HL-60 (cell line): ENCODE data around the gene FARS2.

ENCODE experiments used
- CTCF ChIP-seq: IDR thresholded peaks from one replicate; pipeline ENCODE4 v1.5.1; 2011; ENCODE audit warnings: low read length, control low read depth, inconsistent platforms; ENCODE audit not compliant: insufficient read depth
- POLR2AphosphoS5 ChIP-seq: IDR thresholded peaks from 2 replicates; pipeline ENCODE4 v1.6.1; 2012; ENCODE audit warnings: low read depth
- TF ChIP-seq, protein P1 (sequence below): IDR thresholded peaks from 2 replicates; pipeline ENCODE4 v1.6.1; 2012; ENCODE audit warnings: low read depth; ENCODE audit not compliant: insufficient replicate concordance

GRCh38 chr6:5623769-5624168 is 362.5 kb downstream of the FARS2 start:
- TF ChIP-seq, protein P1, sequence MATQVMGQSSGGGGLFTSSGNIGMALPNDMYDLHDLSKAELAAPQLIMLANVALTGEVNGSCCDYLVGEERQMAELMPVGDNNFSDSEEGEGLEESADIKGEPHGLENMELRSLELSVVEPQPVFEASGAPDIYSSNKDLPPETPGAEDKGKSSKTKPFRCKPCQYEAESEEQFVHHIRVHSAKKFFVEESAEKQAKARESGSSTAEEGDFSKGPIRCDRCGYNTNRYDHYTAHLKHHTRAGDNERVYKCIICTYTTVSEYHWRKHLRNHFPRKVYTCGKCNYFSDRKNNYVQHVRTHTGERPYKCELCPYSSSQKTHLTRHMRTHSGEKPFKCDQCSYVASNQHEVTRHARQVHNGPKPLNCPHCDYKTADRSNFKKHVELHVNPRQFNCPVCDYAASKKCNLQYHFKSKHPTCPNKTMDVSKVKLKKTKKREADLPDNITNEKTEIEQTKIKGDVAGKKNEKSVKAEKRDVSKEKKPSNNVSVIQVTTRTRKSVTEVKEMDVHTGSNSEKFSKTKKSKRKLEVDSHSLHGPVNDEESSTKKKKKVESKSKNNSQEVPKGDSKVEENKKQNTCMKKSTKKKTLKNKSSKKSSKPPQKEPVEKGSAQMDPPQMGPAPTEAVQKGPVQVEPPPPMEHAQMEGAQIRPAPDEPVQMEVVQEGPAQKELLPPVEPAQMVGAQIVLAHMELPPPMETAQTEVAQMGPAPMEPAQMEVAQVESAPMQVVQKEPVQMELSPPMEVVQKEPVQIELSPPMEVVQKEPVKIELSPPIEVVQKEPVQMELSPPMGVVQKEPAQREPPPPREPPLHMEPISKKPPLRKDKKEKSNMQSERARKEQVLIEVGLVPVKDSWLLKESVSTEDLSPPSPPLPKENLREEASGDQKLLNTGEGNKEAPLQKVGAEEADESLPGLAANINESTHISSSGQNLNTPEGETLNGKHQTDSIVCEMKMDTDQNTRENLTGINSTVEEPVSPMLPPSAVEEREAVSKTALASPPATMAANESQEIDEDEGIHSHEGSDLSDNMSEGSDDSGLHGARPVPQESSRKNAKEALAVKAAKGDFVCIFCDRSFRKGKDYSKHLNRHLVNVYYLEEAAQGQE: no peak
- TF ChIP-seq CTCF (no peak), POLR2AphosphoS5 (no peak)
